Rectal smooth muscle tissue (tissue), 1 donor: ENCODE measurements around the gene MUC5AC.

ENCODE experiments used
- H3K27ac ChIP-seq: one replicate; pipeline ENCODE4 v1.7.0; 2013; ENCODE audit warnings: low read depth, low read length, inconsistent platforms
- H3K27me3 ChIP-seq: one replicate; pipeline ENCODE4 v1.7.0; 2013; ENCODE audit warnings: low read length; ENCODE audit not compliant: control insufficient read depth, insufficient read depth
- H3K36me3 ChIP-seq: one replicate; pipeline ENCODE4 v1.7.0; 2013; ENCODE audit warnings: low read length; ENCODE audit not compliant: control insufficient read depth, insufficient read depth
- H3K4me1 ChIP-seq: one replicate; pipeline ENCODE4 v1.7.0; 2013; ENCODE audit warnings: low read length; ENCODE audit not compliant: control insufficient read depth, insufficient read depth
- H3K4me3 ChIP-seq: one replicate; pipeline ENCODE4 v1.7.0; 2013; ENCODE audit warnings: low read length
- H3K9ac ChIP-seq: one replicate; pipeline ENCODE4 v1.7.0; 2013; ENCODE audit warnings: low read length

The MUC5AC gene

GRCh38 chr11:1203505-1204271 lies 45.9 kb downstream of the MUC5AC start:
- H3K4me1 ChIP-seq, result no peaks in the 10 kb centered on the region
- peaks cover 14% of the 10 kb centered on the region for H3K27me3 ChIP-seq
- H3K4me3 ChIP-seq, result no peak overlapping the region
- no peak overlapping the region for H3K27ac ChIP-seq
- no peak overlapping the region for H3K9ac ChIP-seq
- H3K36me3 ChIP-seq, result no peaks in the 10 kb centered on the region

GRCh38 chr11:1204381-1205101 lies 46.8 kb downstream of the MUC5AC start:
- Histone ChIP-seq H3K36me3 (no peaks in the 10 kb centered on the region), H3K4me3 (no peak overlapping the region), H3K9ac (no peak overlapping the region), H3K27me3 (peaks cover 9% of the 10 kb centered on the region), H3K4me1 (no peaks in the 10 kb centered on the region), H3K27ac (no peak overlapping the region)

- H3K4me3 ChIP-seq, result no peak overlapping the region
- no peaks in the 10 kb centered on the region for H3K4me1 ChIP-seq
- no peak overlapping the region for H3K27ac ChIP-seq
- peaks cover 2% of the 10 kb centered on the region for H3K27me3 ChIP-seq
- H3K9ac ChIP-seq, result no peak overlapping the region
- no peaks in the 10 kb centered on the region for H3K36me3 ChIP-seq
These were observed 47.6 kb downstream of the MUC5AC start for GRCh38 chr11:1205121-1205986.

GRCh38 chr11:1205987-1206331 lies 48.2 kb downstream of the MUC5AC start:
- Histone ChIP-seq H3K4me1 (no peaks in the 10 kb centered on the region), H3K4me3 (no peak overlapping the region), H3K27ac (no peak overlapping the region), H3K9ac (no peak overlapping the region), H3K36me3 (no peaks in the 10 kb centered on the region), H3K27me3 (peaks cover 2% of the 10 kb centered on the region)

GRCh38 chr11:1206391-1207271 lies 48.9 kb downstream of the MUC5AC start:
- no peak overlapping the region for H3K9ac ChIP-seq
- no peaks in the 10 kb centered on the region for H3K36me3 ChIP-seq
- no peak overlapping the region for H3K4me3 ChIP-seq
- H3K4me1 ChIP-seq, result no peaks in the 10 kb centered on the region
- no peak overlapping the region for H3K27ac ChIP-seq
- H3K27me3 ChIP-seq, result peaks cover 2% of the 10 kb centered on the region

- Histone ChIP-seq H3K9ac (no peak overlapping the region), H3K4me1 (no peaks in the 10 kb centered on the region), H3K36me3 (no peaks in the 10 kb centered on the region), H3K4me3 (no peak overlapping the region), H3K27ac (no peak overlapping the region), H3K27me3 (peaks cover 2% of the 10 kb centered on the region)
These were observed 49.8 kb downstream of the MUC5AC start for GRCh38 chr11:1207401-1208143.

- no peaks in the 10 kb centered on the region for H3K36me3 ChIP-seq
- no peak overlapping the region for H3K4me3 ChIP-seq
- peaks cover 2% of the 10 kb centered on the region for H3K27me3 ChIP-seq
- H3K9ac ChIP-seq, result no peak overlapping the region
- no peak overlapping the region for H3K27ac ChIP-seq
- H3K4me1 ChIP-seq, result no peaks in the 10 kb centered on the region
These were observed 50.3 kb downstream of the MUC5AC start for GRCh38 chr11:1208144-1208393.

GRCh38 chr11:1208394-1209261 lies 50.9 kb downstream of the MUC5AC start:
- Histone ChIP-seq H3K27me3 (peaks cover 2% of the 10 kb centered on the region), H3K27ac (no peak overlapping the region), H3K36me3 (no peaks in the 10 kb centered on the region), H3K4me3 (no peak overlapping the region), H3K9ac (no peak overlapping the region), H3K4me1 (no peaks in the 10 kb centered on the region)

- Histone ChIP-seq H3K4me3 (no peak overlapping the region), H3K9ac (no peak overlapping the region), H3K27ac (no peak overlapping the region), H3K4me1 (no peaks in the 10 kb centered on the region), H3K27me3 (no peaks in the 10 kb centered on the region), H3K36me3 (no peaks in the 10 kb centered on the region)
These were observed 51.8 kb downstream of the MUC5AC start for GRCh38 chr11:1209371-1210057.

- Histone ChIP-seq H3K4me3 (no peak overlapping the region), H3K4me1 (no peaks in the 10 kb centered on the region), H3K27me3 (no peaks in the 10 kb centered on the region), H3K9ac (no peak overlapping the region), H3K27ac (no peak overlapping the region), H3K36me3 (no peaks in the 10 kb centered on the region)
These were observed 54.1 kb downstream of the MUC5AC start for GRCh38 chr11:1211838-1212237.
